GM12878 (cell line): ENCODE measurements around the gene SFXN5. TPM values are rescaled to one million over a fixed set of nuclear protein-coding genes. Genes with fewer than 3 reads are reported as not detected.

ENCODE experiments used
- ATAC-seq: fragments of 200-7000 bp; cut with Tn5 transposase; 3 replicates; pipeline ENCODE4 v1.9.1; 2020; ENCODE audit warnings: mild to moderate bottlenecking, moderate library complexity
- BruUV-seq: library from RNA; stranded (reverse); fragments of 400-500 nt; replicated peaks from 2 replicates; lab custom pipeline; 2021; lab: Mats Ljungman, UMichigan
- CTCF ChIA-PET: fragments of 300-600 bp; sonication (Branson Sonifier 250); formaldehyde crosslinking; extraction: SDS; loops from one replicate; lab custom pipeline; 2021; ENCODE audit warnings: inconsistent platforms; lab: Yijun Ruan, JAX
- POLR2A ChIA-PET: fragments of 350-600 bp; formaldehyde crosslinking; extraction: SDS; loops from one replicate; lab custom pipeline; 2021; ENCODE audit warnings: inconsistent platforms; lab: Charles Lee
- RAD21 ChIA-PET: fragments of 300-600 bp; sonication (Branson Sonifier 250); formaldehyde crosslinking; loops from one replicate; lab custom pipeline; 2023; ENCODE audit warnings: antibody characterized with exemption; ENCODE audit not compliant: unreplicated experiment; lab: Charles Lee
- SMC1A ChIA-PET: fragments of 300-600 bp; sonication (Branson Sonifier 250); formaldehyde crosslinking; loops from one replicate; lab custom pipeline; 2023; ENCODE audit not compliant: unreplicated experiment, uncharacterized antibody; lab: Charles Lee
- DNase-seq: peaks from one replicate; pipeline ENCODE4 v3.0.0-alpha.2; 2011; ENCODE audit warnings: low read depth, low spot score
- FAIRE-seq: peaks from 3 replicates; lab custom pipeline; 2011; peaks lifted over from hg19 to GRCh38; lab: Jason Lieb, UNC
- H2AFZ ChIP-seq: 2 replicates; pipeline ENCODE4 v1.6.0; 2011; ENCODE audit warnings: low read depth, low read length, control low read depth; ENCODE audit not compliant: control insufficient read depth
- H3K27ac ChIP-seq: 2 replicates; pipeline ENCODE4 v1.5.1; 2011; ENCODE audit warnings: control low read depth; ENCODE audit not compliant: control insufficient read depth, insufficient read depth
- H3K27me3 ChIP-seq, 2 experiments: replicated peaks in 1 of 2; 2 replicates each; pipeline versions ENCODE4 v1.6.0 to v1.6.1; 2011; ENCODE audit warnings: low read length in 1 of 2; ENCODE audit not compliant: control insufficient read depth in 2 of 2, insufficient read depth in 2 of 2
- H3K36me3 ChIP-seq, 2 experiments: 2 replicates each; pipeline ENCODE4 v1.5.1; 2011; ENCODE audit warnings: low read length in 1 of 2; ENCODE audit not compliant: control insufficient read depth in 2 of 2, insufficient read depth in 2 of 2
- H3K4me1 ChIP-seq: 2 replicates; pipeline ENCODE4 v1.6.1; 2011; ENCODE audit warnings: mild to moderate bottlenecking, low read length, moderate library complexity, mixed read lengths; ENCODE audit not compliant: control insufficient read depth, insufficient read depth
- H3K4me2 ChIP-seq: 2 replicates; pipeline ENCODE4 v1.6.0; 2011; ENCODE audit warnings: control low read depth; ENCODE audit not compliant: control insufficient read depth, insufficient read depth
- H3K4me3 ChIP-seq: fragments of 200-600 bp; sonication (generic); 2 replicates; pipeline ENCODE4 v1.5.1; 2016
- H3K79me2 ChIP-seq: 2 replicates; pipeline ENCODE4 v1.6.0; 2011; ENCODE audit warnings: low read length; ENCODE audit not compliant: control insufficient read depth, insufficient read depth
- H3K9ac ChIP-seq: 2 replicates; pipeline ENCODE4 v1.8.0; 2011; ENCODE audit warnings: low read length, control low read depth, mixed read lengths; ENCODE audit not compliant: control insufficient read depth, insufficient read depth
- H3K9me3 ChIP-seq: replicated peaks from 3 replicates; pipeline ENCODE4 v1.5.1; 2011; ENCODE audit warnings: mild to moderate bottlenecking, low read length; ENCODE audit not compliant: control insufficient read depth, insufficient read depth
- H4K20me1 ChIP-seq: 2 replicates; pipeline ENCODE4 v1.6.0; 2011; ENCODE audit not compliant: control insufficient read depth, insufficient read depth
- BRCA1 ChIP-seq: IDR thresholded peaks from 2 replicates; pipeline ENCODE4 v1.6.1; 2011; ENCODE audit warnings: low read depth, low read length, improper control_type of control experiment
- MTA2 ChIP-seq: fragments of 450-650 bp; IDR thresholded peaks from 2 replicates; pipeline ENCODE4 v1.6.1; 2016; ENCODE audit warnings: low read depth, mild to moderate bottlenecking, moderate library complexity
- PKNOX1 ChIP-seq: fragments of 450-650 bp; IDR thresholded peaks from 2 replicates; pipeline ENCODE4 v1.6.1; 2016; ENCODE audit warnings: mild to moderate bottlenecking
- SIX5 ChIP-seq: IDR thresholded peaks from 2 replicates; pipeline ENCODE4 v1.6.1; 2011; ENCODE audit warnings: mild to moderate bottlenecking, low read depth, low read length, moderate library complexity; ENCODE audit not compliant: severe bottlenecking
- TARDBP ChIP-seq: IDR thresholded peaks from 2 replicates; pipeline ENCODE4 v1.6.1; 2016; ENCODE audit warnings: borderline replicate concordance
- ZBTB40 ChIP-seq: fragments of 450-650 bp; IDR thresholded peaks from 2 replicates; pipeline ENCODE4 v1.6.1; 2016; ENCODE audit warnings: mild to moderate bottlenecking, moderate library complexity, borderline replicate concordance
- ZNF622 ChIP-seq: fragments of 450-650 bp; IDR thresholded peaks from 2 replicates; pipeline ENCODE4 v1.6.1; 2017; ENCODE audit warnings: mild to moderate bottlenecking, inconsistent platforms
- WGBS: methylation state at CpG from one replicate; pipeline ENCODE4 v1.1.6; 2016; ENCODE audit warnings: low lambda C conversion rate; ENCODE audit not compliant: insufficient replicate concordance, insufficient coverage; ENCODE audit errors: missing lambda C conversion rate; 5-methylcytosine and 5-hydroxymethylcytosine counted together
- in situ Hi-C: fragments of 300-500 bp; cut with MboI; formaldehyde crosslinking; loops from 9 replicates; pipeline ENCODE4 v1.14.3; 2018; ENCODE audit warnings: mixed read lengths
- intact Hi-C: fragments of 100-400 bp; cut with micrococcal nuclease; formaldehyde crosslinking; loops from one replicate; pipeline ENCODE4 v1.14.2; 2022; ENCODE audit not compliant: unreplicated experiment
- polyA plus RNA-seq, 11 experiments: library from polyadenylated mRNA; depleted of rRNA in 4 of 11; unstranded in 6 of 11; stranded (reverse) in 5 of 11; fragments of >200 nt; fragmentation: Nextera tagmentation in 4 of 11; fragmentation: Illumina TruSeq in 1 of 11; extraction: Ambion mirVana in 4 of 11; extraction: Trizol in 1 of 11; gene quantifications; 1 replicate in 1 of 11; 2 replicates in 10 of 11; pipeline versions ENCODE4 v1.2.1 to v1.2.3, GENCODE V29; 2011 to 2016; ENCODE audit warnings: inconsistent platforms in 2 of 11, missing spikeins in 2 of 11, low read depth in 1 of 11
- total RNA-seq, 4 experiments: library from RNA; depleted of rRNA in 3 of 4; stranded (reverse); fragments of >200 nt in 3 of 4; fragmentation: Illumina TruSeq in 1 of 4; extraction: Trizol in 1 of 4; gene quantifications; 2 replicates each; pipeline versions ENCODE4 v1.2.1 to v1.2.3, GENCODE V29; 2013 to 2021
- TF ChIP-seq, protein P1 (sequence below): fragments of 450-650 bp; IDR thresholded peaks from 2 replicates; pipeline ENCODE4 v1.6.1; 2014; ENCODE audit warnings: mild to moderate bottlenecking

Gene SFXN5
- total and polyA plus RNA-seq, 10 of the 15 experiments (the other 5 are each of a cell fraction or from before 2014, with no cell fraction given): 3.3 to 15.9 (median 11.2) TPM

DNA sequence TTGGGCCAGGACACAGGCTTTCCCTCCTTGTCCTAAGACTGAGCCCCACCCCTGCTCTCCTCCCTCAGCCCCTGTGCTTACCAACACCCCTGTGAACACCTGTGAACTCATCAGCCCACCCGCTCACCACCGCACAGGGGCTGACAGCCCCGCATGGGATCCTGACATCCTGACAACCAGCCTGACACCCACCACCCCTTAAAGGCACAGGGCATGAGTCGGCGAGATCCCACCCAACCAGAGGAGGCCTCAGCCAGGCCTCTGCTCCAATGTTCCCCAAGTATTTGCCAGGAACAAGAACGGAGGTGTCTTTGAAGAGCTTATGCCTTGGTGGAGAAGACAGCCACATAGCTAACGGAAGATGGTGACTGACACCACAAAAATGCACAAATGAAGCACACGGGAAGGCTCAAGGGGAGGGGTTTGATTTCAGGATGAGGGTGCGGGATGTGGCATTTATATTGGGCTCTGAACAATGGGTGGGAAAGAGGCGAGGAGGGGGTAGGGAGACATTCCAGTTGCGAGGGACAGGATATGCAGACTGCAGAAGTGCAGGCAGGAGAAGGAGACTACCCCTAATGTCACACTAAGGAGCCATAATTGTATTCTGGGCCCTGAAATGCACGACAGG is 30.2 kb upstream of the SFXN5 start:
- Histone ChIP-seq H3K4me1 (no peaks in the 10 kb centered on the region), H4K20me1 (no peaks in the 10 kb centered on the region), H3K27ac (no peak overlapping the region), H3K79me2 (no peaks in the 10 kb centered on the region), H3K36me3 (no peaks in the 10 kb centered on the region), H2AFZ (no peak overlapping the region), H3K27me3 (no peaks in the 10 kb centered on the region; a peak in 3 of 4 replicates), H3K9ac (no peak overlapping the region), H3K4me3 (no peak overlapping the region), H3K4me2 (no peak overlapping the region), H3K9me3 (no peaks in the 10 kb centered on the region)
- BruUV-seq: no TSS peak
- RAD21 ChIA-PET: no interaction called here
- in situ Hi-C loops (no loop called here), intact Hi-C loops (no loop called here)
- ATAC-seq: no peak
- TF ChIP-seq SIX5 (no peak), TARDBP (no peak)
- SMC1A ChIA-PET: no interaction called here
- 29% methylated on average over 12 of the region's 12 CpGs for WGBS
- CTCF ChIA-PET: no interaction called here
- no peak for FAIRE-seq
- POLR2A ChIA-PET: no interaction called here
- no peak for DNase-seq

DNA sequence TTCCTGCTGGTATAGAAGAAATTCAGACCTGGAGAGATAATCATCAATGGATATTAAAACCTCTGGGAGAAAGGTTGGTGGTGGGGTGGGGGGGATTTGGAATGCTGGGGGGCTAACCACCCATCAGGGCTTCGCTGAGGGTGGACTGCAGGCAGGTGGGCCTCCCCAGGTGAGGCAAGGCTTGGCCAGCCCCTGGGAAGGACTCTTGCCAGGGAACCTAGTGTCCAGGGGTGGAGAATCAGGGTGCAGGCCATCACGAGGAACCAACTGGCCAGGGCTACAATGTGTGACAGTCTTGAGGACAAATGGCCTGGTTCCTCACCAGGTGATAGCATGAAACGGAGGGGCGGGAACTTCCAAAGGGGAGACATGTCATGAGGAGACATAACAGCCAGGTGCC is 29.4 kb upstream of the SFXN5 start:
- H3K36me3 ChIP-seq: no peaks in the 10 kb centered on the region
- no peak overlapping the region for H2AFZ ChIP-seq
- H3K27me3 ChIP-seq: no peaks in the 10 kb centered on the region; a peak in 3 of 4 replicates
- no peaks in the 10 kb centered on the region for H3K4me1 ChIP-seq
- RAD21 ChIA-PET: no interaction called here
- H4K20me1 ChIP-seq: no peaks in the 10 kb centered on the region
- H3K79me2 ChIP-seq: no peaks in the 10 kb centered on the region
- FAIRE-seq (no peak), ATAC-seq (no peak), DNase-seq (no peak)
- CTCF ChIA-PET: no interaction called here
- no peak overlapping the region for H3K27ac ChIP-seq
- H3K9me3 ChIP-seq: no peaks in the 10 kb centered on the region
- no TSS peak for BruUV-seq
- H3K9ac ChIP-seq: no peak overlapping the region
- SMC1A ChIA-PET: no interaction called here
- WGBS: 58% methylated on average over 4 of the region's 4 CpGs
- POLR2A ChIA-PET: no interaction called here
- in situ Hi-C loops (no loop called here), intact Hi-C loops (no loop called here)
- no peak overlapping the region for H3K4me3 ChIP-seq
- H3K4me2 ChIP-seq: no peak overlapping the region
- TF ChIP-seq ZBTB40: no peak
- no peak for TF ChIP-seq PKNOX1
- no peak for TF ChIP-seq ZNF622
- TF ChIP-seq BRCA1: no peak
- TF ChIP-seq, protein P1, sequence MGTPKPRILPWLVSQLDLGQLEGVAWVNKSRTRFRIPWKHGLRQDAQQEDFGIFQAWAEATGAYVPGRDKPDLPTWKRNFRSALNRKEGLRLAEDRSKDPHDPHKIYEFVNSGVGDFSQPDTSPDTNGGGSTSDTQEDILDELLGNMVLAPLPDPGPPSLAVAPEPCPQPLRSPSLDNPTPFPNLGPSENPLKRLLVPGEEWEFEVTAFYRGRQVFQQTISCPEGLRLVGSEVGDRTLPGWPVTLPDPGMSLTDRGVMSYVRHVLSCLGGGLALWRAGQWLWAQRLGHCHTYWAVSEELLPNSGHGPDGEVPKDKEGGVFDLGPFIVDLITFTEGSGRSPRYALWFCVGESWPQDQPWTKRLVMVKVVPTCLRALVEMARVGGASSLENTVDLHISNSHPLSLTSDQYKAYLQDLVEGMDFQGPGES: no peak
- no peak for TF ChIP-seq MTA2
